IPS-18c (cell line): ENCODE measurements around the gene CDC42.

Source experiments
- H3K4me3 ChIP-seq: 2 replicates; pipeline ENCODE4 v1.7.0; 2013; ENCODE audit warnings: low read depth, mild to moderate bottlenecking, low read length, moderate library complexity; ENCODE audit not compliant: insufficient read depth
- H3K9me3 ChIP-seq: one replicate; pipeline ENCODE4 v1.6.1; 2013; ENCODE audit warnings: mild to moderate bottlenecking, low read length, moderate library complexity; ENCODE audit not compliant: control insufficient read depth, insufficient read depth

Gene CDC42

DNA sequence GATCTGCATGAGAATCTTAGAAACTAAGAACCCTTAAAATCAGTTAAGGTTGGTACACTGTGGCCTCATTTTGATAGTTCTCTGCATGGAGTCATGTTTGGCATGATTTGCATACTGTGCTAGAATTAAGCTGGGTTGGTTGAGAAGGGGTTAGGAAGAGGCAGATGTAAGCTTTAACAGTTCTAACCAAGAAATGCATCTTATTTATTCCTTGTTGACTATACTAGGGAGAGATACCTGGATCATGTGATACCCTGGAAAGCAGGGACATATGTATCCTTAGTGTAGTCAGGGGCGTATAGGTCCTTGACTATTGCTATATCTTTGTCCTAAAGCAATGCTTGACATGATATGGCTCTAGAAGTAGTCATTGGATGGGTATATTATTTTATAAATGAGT is 41.0 kb downstream of the CDC42 start:
- H3K9me3 ChIP-seq, result no peaks in the 10 kb centered on the region
- no peak overlapping the region for H3K4me3 ChIP-seq

DNA sequence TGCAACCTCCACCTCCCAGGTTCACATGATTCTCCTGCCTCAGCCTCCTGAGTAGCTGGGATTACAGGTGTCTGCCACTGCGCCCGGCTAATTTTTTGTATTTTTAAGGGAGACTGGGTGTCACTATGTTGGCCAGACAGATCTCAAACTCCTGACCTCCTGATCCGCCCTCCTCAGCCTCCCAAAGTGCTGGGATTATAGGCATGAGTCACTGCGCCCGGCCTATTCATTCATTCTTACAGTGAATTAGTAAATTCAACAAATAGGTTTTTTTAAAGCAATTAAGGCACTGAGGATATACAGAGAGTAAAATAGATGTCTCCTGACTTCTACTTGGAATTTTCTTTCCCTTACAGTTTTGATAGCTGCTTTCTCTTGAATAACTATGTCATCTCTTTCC is 43.5 kb downstream of the CDC42 start:
- H3K4me3 ChIP-seq, result no peak overlapping the region
- H3K9me3 ChIP-seq, result no peaks in the 10 kb centered on the region

DNA sequence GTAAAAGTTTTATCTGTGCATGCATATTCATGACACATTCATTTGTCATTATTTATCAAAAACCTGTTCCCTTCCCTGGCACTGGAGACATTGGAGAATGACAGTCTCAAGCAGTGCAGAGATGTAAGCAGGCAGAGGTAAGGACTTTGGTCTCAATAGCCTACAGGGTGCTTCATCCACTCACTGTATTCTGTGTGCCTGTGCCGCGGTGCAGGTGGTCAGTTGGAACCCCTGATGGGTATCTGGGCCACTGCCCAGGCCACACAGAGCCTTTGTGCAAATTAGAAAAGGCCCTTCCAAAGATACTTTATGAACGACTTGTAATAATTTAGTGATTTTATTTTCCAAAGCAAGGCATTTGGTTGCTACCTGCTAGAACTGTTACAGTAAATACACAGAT is 44.0 kb downstream of the CDC42 start:
- Histone ChIP-seq H3K4me3 (no peak overlapping the region), H3K9me3 (no peaks in the 10 kb centered on the region)

DNA sequence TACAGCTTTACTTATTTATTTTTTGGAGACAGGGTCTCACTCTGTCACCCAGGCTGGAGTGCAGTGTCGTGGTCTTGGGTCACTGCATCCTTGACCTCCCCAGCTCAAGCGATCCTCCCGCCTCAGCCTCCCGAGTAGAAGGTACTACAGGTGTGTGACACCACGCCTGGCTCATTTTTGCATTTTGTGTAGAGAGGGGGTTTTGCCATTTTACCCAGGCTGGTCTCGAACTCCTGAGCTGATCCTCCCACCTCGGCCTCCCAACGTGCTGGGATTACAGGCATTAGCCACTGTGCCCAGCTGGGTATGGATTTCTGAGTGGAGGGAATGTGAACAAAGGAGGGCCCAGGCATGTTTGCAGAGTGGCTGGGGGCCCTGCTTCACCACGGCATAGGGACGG is 46.2 kb downstream of the CDC42 start:
- H3K9me3 ChIP-seq, result no peaks in the 10 kb centered on the region
- H3K4me3 ChIP-seq, result no peak overlapping the region

DNA sequence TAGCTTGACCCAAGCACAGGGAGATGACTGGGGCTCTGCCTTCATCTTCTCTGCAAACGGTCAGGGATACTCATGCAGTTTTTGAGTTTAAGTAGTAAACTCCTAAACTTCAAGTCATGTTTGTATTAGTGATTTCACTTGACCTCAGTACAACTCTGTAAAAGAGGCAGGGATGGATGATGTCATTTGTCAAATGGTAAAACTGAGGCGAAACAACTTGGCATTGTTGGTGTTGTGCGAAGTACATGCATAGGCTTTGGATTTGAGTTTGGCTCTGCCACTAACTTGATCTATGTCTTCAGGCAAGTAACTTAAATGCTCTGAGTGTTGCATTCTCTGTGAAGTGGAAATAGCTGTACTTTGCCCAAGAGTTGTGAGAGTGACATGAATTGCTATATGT is 47.7 kb downstream of the CDC42 start:
- H3K9me3 ChIP-seq, result no peaks in the 10 kb centered on the region
- H3K4me3 ChIP-seq, result no peak overlapping the region

DNA sequence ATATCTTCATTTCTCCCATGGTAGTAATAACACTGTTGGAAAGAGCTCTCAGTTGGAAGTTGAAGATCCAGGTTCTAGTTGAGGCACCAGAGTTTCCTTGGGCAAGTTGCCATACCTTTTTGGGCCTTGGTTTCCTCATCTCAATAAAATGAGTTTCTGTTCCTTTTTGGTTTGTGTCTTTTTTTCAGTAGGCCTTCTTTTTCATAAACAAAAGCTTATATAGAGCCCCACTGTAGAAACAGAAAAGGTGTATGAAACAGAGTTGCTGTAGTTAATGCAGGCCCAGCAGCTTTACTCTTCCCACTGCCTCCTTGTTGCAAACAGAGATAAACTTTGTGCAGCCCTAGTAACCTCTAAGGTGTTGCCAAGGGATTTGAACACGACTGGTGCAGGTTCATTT is 48.7 kb downstream of the CDC42 start:
- no peak overlapping the region for H3K4me3 ChIP-seq
- H3K9me3 ChIP-seq, result no peaks in the 10 kb centered on the region

DNA sequence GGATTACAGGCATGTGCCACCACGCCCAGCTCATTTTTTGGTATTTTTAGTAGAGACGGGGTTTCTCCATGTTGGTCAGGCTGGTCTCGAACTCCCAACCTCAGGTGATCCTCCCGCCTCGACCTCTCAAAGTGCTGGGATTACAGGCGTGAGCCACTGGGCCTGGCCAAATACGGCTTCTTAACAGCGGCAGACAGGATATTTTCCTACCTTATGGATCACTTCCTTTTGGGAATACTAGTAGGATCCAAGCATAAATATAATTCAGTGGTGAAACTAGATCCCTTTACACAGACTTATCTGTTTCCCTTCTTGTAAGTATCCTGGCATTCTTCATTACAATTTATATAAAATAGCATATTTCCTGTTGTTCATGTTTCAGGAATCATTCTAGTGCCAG is 49.5 kb downstream of the CDC42 start:
- H3K4me3 ChIP-seq, result no peak overlapping the region
- no peaks in the 10 kb centered on the region for H3K9me3 ChIP-seq

DNA sequence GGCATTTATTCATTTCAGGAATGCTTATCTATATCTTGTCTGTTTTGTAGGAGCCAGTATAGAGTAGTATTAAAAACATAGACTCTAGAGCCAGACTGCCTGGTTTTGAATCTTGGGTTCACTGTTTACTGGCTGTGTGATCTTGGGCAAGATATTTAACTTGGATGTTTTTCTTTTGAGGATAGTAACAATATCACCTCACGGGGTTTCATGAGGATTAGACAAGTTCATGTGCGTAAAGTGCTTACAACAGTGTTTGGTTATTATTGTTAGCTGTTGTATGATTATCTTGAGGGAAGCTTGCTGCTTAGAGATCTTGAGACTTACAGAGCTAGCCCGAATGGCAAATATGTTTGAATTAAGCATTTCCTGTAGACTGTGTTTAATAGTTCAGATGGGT is 50.2 kb downstream of the CDC42 start:
- no peaks in the 10 kb centered on the region for H3K9me3 ChIP-seq
- H3K4me3 ChIP-seq, result no peak overlapping the region

DNA sequence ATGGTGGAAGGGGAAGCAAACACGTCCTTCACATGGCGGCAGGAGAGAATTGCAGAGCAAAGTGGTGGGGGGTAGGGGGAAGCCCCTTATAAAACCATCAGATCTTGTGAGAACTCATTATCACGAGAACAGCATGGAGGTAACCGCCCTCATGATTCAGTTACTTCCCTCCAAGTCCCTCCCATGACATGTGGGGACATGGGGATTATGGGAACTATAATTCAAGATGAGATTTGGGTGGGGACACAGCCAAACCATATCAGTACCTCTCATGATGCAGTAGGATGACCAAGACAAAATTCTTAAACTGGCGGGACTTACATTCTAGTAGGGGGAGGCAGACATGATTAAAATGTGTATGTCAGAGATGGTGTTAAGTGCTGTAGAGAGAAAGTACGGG is 51.6 kb downstream of the CDC42 start:
- Histone ChIP-seq H3K4me3 (no peak overlapping the region), H3K9me3 (no peaks in the 10 kb centered on the region)

DNA sequence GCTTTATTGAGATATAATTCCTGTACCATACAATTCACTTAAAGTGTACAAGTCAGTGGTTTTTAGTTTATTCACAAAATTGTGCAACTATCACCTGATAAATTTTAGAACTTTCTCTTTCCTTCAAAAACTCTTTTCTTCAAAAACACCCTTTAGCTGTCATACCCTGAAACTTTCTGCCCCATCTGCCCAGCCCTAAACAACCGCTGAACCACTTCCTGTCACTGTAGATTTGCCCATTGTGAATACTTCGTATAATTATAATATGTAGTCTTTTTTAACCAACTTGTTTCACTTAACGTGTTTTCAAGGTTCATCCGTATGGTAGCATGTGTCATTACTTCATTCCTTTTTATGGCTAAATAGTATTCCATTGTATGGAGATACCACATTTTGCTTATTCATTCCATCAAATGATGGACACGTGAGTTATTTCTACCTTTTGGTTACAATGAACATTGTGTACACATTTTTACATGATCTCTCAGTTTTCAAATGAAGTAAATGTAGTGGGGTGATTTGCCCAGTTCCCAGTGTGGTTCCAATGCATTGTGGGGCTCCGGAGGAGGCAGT is 52.4 kb downstream of the CDC42 start:
- H3K4me3 ChIP-seq, result no peak overlapping the region
- no peaks in the 10 kb centered on the region for H3K9me3 ChIP-seq

DNA sequence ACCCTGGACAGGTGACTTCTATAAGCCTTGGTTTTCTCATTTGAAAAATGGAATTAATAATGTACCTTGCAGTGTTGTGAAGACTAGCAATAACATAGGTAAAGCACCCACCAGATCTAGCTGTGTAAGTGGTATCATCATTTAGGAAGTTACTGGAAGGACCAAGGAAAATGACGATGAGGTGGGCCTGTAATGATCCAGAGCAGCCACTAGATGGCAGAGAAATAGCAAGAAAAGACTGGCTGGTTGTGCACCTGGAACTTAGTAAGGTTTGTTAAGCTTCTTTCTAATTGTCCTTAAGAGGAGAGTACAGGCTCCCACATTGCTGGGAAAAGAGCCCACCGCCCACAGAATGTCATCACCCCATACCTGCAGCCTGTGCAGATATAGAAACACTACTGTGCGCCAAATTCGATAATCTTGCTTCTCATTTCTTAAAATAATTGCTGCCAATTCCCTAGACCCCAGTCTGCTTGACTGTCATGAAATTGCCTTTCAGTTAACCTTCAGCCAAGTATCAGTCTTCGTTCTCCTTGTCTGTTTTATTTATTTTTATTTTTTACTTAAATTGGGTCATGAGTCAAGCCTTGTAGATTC is 53.2 kb downstream of the CDC42 start:
- Histone ChIP-seq H3K9me3 (no peaks in the 10 kb centered on the region), H3K4me3 (no peak overlapping the region)

DNA sequence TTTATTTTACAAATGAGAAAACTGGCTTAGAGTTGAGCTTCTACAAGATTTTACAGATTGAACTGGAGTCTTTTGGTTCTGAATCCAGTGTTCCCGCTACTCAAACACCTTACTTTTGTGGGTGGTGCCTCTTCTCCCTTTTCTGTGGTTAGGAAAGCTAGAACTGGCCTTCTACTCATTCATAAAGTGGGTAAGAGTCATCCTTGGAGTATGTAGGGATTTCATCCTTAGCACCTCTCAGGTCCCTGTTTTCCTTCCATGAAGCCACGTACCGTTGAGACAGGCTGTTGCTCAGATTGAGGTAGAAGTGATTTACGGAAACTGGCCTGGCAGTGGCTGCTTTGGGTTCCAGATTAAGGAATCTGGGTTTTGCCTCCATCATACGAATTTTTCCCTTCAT is 54.6 kb downstream of the CDC42 start:
- Histone ChIP-seq H3K9me3 (no peaks in the 10 kb centered on the region), H3K4me3 (no peak overlapping the region)

DNA sequence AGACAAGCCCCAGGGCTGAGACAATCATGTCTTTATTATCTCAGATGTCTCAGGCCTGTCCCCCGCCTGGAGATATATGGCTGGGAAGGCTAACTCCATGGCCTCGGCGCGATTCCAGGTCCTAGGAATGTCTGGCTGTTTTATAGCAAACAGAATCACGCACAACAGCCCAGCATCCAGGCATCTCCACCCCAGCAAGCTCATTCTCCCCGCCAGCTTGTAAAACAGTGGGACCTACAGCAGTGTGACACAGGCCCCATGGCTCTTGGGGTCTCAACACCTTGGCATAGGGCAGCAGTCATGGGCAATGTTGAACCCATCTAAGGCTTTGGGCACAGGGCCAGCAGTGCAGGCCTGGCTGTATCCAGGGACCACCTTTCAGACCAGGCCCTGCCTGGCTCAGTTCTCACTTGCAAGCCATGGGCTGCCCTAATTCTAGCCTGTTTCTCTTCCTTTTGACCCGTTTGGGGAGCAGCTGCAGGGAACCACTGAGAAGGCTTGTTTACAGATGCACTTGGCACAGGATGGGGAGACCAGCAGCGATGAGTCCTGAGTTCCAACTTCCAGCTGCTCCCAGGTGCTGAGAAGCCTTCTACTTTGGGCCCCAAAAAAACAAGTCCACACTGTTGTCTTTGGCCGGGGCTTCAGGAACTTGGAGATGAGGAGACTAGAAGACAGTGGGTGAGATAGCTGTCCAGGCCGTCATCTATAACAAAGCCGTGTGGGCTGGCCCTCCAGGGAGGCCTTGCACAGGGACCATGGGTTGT is 56.0 kb downstream of the CDC42 start:
- Histone ChIP-seq H3K9me3 (no peaks in the 10 kb centered on the region), H3K4me3 (no peak overlapping the region)

DNA sequence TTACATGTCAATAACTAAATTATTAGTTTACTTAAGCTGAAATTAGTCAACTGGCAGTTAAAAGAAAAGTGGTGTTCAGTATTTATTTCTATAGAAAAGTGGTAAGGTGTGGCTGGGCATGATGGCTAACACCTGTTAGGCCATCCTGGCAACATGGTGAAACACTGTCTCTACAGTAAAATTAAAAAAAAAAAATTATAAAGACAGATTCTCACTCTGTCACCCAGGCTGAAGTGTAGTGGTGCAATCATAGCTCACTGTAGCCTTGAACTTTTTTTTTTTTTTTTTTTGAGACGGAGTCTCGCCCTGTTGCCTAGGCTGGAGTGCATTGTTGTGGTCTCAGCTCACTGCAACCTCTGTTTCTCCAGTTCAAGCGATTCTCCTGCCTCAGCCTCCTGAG is 57.5 kb downstream of the CDC42 start:
- H3K4me3 ChIP-seq, result no peak overlapping the region
- H3K9me3 ChIP-seq, result no peaks in the 10 kb centered on the region

DNA sequence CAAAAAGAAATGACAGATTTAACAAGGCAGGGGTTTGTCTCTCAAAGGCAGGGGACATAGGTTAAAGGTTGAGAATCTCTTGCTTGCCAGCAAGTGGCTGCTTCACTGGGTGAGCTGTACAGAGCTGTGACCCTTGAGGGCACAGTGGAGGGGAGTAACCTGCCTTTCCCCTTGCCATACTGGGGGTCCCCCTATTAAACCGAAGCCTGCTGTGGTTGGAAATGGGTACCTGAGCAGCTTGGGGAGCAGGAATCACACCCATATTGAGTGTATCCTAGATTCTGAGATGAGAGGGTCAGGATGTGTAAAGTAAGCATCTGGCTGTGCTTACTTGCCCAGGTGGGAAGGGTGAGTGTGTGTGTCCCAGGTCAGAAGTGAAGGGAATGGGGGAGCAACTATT is 58.6 kb downstream of the CDC42 start:
- H3K9me3 ChIP-seq, result no peaks in the 10 kb centered on the region
- no peak overlapping the region for H3K4me3 ChIP-seq

DNA sequence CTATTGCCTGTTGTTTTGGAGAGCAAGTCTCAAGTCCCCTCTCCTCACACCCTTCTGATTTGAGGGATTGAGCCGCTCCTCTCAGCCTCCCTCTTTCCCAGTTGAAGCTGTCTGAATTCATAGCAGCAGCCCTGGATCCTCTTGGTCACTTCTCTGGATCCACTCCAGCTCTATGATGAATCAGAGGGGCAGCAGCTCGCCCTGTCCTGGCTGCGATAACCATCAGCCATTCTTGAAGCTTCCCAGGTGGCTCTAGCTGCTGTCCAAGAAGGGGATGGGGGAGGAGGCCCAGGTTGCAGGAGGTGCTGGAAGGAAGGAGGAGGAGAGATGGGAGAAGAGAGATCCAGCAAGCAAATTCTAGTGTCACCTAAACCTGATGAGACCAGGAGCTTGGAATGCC is 59.1 kb downstream of the CDC42 start:
- Histone ChIP-seq H3K9me3 (no peaks in the 10 kb centered on the region), H3K4me3 (no peak overlapping the region)

DNA sequence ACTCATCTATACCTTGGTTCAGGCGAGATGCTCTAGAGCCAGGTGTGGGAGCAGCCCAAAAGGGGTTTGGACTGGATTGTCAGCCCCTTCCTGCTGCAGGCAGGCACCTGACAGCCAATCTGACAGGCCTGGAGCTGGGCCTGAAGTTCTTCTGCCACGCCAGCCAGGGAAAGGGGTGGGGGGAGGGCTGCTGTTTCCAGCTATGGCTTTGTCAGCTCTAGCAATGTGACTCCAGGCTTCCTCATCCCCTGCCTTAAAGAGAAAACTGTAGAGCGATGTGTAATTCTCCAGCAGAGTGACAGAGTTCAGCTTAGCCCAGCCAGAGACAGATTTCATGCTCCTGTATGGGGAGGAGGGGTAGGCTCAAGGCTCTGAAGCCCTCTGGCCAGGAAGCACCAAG is 60.0 kb downstream of the CDC42 start:
- no peak overlapping the region for H3K4me3 ChIP-seq
- H3K9me3 ChIP-seq, result no peaks in the 10 kb centered on the region

DNA sequence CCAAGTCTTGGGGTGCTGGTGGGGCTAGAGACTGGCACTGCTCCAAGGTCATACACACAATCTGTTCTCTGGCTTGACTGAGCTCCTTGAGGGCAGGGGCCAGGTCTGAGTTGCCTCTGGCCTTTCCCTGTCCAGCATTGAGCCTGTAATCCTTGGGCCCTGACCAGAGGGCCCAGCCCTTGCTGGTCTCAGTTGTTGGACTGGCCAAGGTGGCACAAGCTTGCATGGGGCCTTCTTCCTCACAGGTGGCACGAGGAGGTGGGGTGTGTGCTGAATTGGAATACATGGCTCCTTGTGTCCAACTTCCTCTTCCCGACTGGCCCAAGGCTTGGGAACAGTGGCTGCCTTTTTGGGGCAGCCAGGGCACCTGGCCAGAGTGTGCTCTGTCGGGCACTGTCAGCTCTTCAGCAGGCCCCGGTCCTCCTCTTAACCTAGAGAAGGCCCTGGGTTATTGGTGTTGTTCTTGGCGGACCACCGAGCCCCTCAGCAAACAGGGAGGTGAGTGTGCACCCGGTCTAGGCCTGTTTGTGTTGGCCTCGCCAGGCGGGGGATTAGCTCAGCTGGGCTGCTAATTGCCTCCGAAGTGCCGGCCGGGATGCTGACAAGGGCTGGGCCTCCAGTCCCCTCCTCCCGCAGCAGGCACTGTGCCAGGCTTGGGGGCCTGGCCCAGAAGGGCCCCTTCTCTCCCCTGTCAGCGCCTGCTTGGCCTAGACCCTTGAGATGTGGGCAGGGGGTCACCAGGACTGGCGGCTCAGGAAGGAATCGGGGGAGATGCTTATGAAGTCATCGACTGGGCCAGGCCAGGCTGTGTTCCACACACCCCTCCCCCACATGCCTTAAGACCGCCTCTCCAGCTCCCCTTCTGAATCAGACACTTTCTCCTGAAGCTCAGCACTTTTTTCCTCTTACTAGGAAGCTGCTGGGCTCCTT is 61.8 kb downstream of the CDC42 start:
- H3K4me3 ChIP-seq, result no peak overlapping the region
- H3K9me3 ChIP-seq, result no peaks in the 10 kb centered on the region
